Endothelial cell of umbilical vein (primary cell): ENCODE results near the gene KDM6B. TPM values are rescaled to one million over a fixed set of nuclear protein-coding genes. Genes with fewer than 3 reads are reported as not detected.

ENCODE experiments used
- BruUV-seq: library from RNA; stranded (reverse); fragments of 400-500 nt; replicated peaks from 2 replicates; lab custom pipeline; 2021; lab: Mats Ljungman, UMichigan
- CTCF ChIA-PET: fragments of 300-600, 350-600 bp; sonication (Branson Sonifier 250); formaldehyde crosslinking; loops from one replicate; lab custom pipeline; 2021; ENCODE audit warnings: antibody characterized with exemption, inconsistent platforms; lab: Charles Lee
- POLR2A ChIA-PET: fragments of 300-600, 350-600 bp; sonication (Branson Sonifier 250); formaldehyde crosslinking; loops from one replicate; lab custom pipeline; 2021; ENCODE audit warnings: antibody characterized with exemption, inconsistent platforms; lab: Charles Lee
- DNase-seq: peaks from one replicate; pipeline ENCODE4 v3.0.0-alpha.2; 2011; ENCODE audit warnings: low read depth, low spot score
- FAIRE-seq: peaks from 2 replicates; lab custom pipeline; 2011; peaks lifted over from hg19 to GRCh38; lab: Jason Lieb, UNC
- H2AFZ ChIP-seq: 2 replicates; pipeline ENCODE4 v1.6.0; 2012; ENCODE audit warnings: low read depth, low read length, control low read depth, inconsistent platforms
- H3K27ac ChIP-seq: 2 replicates; pipeline ENCODE4 v1.5.1; 2011; ENCODE audit warnings: low read depth, mild to moderate bottlenecking, control low read depth, low read length, moderate library complexity; ENCODE audit not compliant: insufficient read depth
- H3K27me3 ChIP-seq, 2 experiments: 2 replicates each; pipeline versions ENCODE4 v1.6.0 to v1.6.1; 2011; ENCODE audit warnings: low read length in 2 of 2, mixed read lengths in 1 of 2; ENCODE audit not compliant: control insufficient read depth in 2 of 2, insufficient read depth in 2 of 2
- H3K36me3 ChIP-seq, 2 experiments: 2 replicates in 1 of 2; 3 replicates in 1 of 2; pipeline ENCODE4 v1.5.1; 2011; ENCODE audit warnings: low read length in 2 of 2, mild to moderate bottlenecking in 1 of 2, moderate library complexity in 1 of 2; ENCODE audit not compliant: control insufficient read depth in 2 of 2, insufficient read depth in 2 of 2; ENCODE audit errors: extremely low read depth in 1 of 2
- H3K4me1 ChIP-seq: 3 replicates; pipeline ENCODE4 v1.5.1; 2011; ENCODE audit warnings: mild to moderate bottlenecking, low read length; ENCODE audit not compliant: control insufficient read depth, insufficient read depth; ENCODE audit errors: extremely low read depth
- H3K4me2 ChIP-seq: 2 replicates; pipeline ENCODE4 v1.6.1; 2011; ENCODE audit warnings: low read length, control low read depth, mixed read lengths; ENCODE audit not compliant: insufficient read depth
- H3K4me3 ChIP-seq, 3 experiments: fragments of 200-600 bp in 1 of 3; sonication (generic), shearing (Covaris generic) in 1 of 3; replicated peaks in 1 of 3; 2 replicates each; pipeline ENCODE4 v1.5.1; 2011 to 2016; ENCODE audit warnings: control low read depth in 3 of 3, low read length in 3 of 3, mild to moderate bottlenecking in 2 of 3, inconsistent platforms in 1 of 3, low read depth in 1 of 3, moderate library complexity in 1 of 3; ENCODE audit not compliant: insufficient read depth in 1 of 3
- H3K79me2 ChIP-seq: 2 replicates; pipeline ENCODE4 v1.6.0; 2012; ENCODE audit warnings: low read length, inconsistent platforms; ENCODE audit not compliant: control insufficient read depth, insufficient read depth
- H3K9ac ChIP-seq: replicated peaks from 2 replicates; pipeline ENCODE3; 2011; ENCODE audit warnings: low read length, control low read depth; ENCODE audit not compliant: insufficient read depth; ENCODE audit errors: extremely low read depth
- H3K9me1 ChIP-seq: replicated peaks from 3 replicates; pipeline ENCODE4 v1.6.0; 2011; ENCODE audit warnings: mild to moderate bottlenecking, low read length; ENCODE audit not compliant: control insufficient read depth, insufficient read depth; ENCODE audit errors: extremely low read depth
- H3K9me3 ChIP-seq: replicated peaks from 2 replicates; pipeline ENCODE4 v1.5.1; 2012; ENCODE audit warnings: low read length, inconsistent platforms; ENCODE audit not compliant: control insufficient read depth, insufficient read depth
- H4K20me1 ChIP-seq: replicated peaks from 2 replicates; pipeline ENCODE3; 2011; ENCODE audit warnings: mild to moderate bottlenecking, low read length; ENCODE audit not compliant: control insufficient read depth, insufficient read depth; ENCODE audit errors: extremely low read depth
- EZH2 ChIP-seq: IDR thresholded peaks from 2 replicates; pipeline ENCODE4 v1.6.1; 2012; ENCODE audit warnings: borderline replicate concordance, low read depth, mild to moderate bottlenecking, moderate library complexity, low read length, inconsistent platforms; ENCODE audit not compliant: severe bottlenecking
- FOS ChIP-seq: IDR thresholded peaks from 2 replicates; pipeline ENCODE4 v1.6.1; 2011; ENCODE audit warnings: mild to moderate bottlenecking, low read length, moderate library complexity, borderline replicate concordance; ENCODE audit not compliant: insufficient read depth
- GATA2 ChIP-seq: IDR thresholded peaks from 2 replicates; pipeline ENCODE4 v1.7.0; 2011; ENCODE audit warnings: low read depth, mild to moderate bottlenecking, moderate library complexity, mixed read lengths, low read length; ENCODE audit not compliant: insufficient read length, insufficient read depth
- JUN ChIP-seq: IDR thresholded peaks from 2 replicates; pipeline ENCODE4 v1.6.1; 2011; ENCODE audit warnings: borderline replicate concordance, low read depth; ENCODE audit not compliant: insufficient read length, insufficient read depth
- MYC ChIP-seq: IDR thresholded peaks from one replicate; pipeline ENCODE4 v1.6.1; 2011; ENCODE audit warnings: mild to moderate bottlenecking, low read depth, low read length
- POLR2A ChIP-seq: IDR thresholded peaks from 2 replicates; pipeline ENCODE4 v1.6.1; 2012; ENCODE audit warnings: low read depth, mild to moderate bottlenecking, control low read depth, low read length
- POLR2AphosphoS5 ChIP-seq: IDR thresholded peaks from 2 replicates; pipeline ENCODE4 v1.6.1; 2012; ENCODE audit warnings: low read depth, mild to moderate bottlenecking, control low read depth, low read length, moderate library complexity; ENCODE audit not compliant: insufficient read depth
- dilution Hi-C: fragments of 300-500 bp; cut with MboI; formaldehyde crosslinking; loops from one replicate; pipeline ENCODE4 v1.15.0; 2019; ENCODE audit warnings: low sequenced_read_pairs; ENCODE audit not compliant: extremely low pct_ligation_motif_present
- intact Hi-C: fragments of 100-400 bp; cut with micrococcal nuclease; formaldehyde crosslinking; loops from one replicate; pipeline ENCODE4 v1.10.0; 2022
- polyA plus RNA-seq, 4 experiments: library from polyadenylated mRNA; depleted of rRNA in 3 of 4; stranded (reverse) in 3 of 4; unstranded in 1 of 4; fragments of >200 nt; gene quantifications; 2 replicates each; pipeline versions ENCODE4 v1.2.1 to v1.2.3, GENCODE V29; 2011 to 2012; ENCODE audit warnings: missing spikeins in 1 of 4
- total RNA-seq: library from RNA; stranded (reverse); gene quantifications from 2 replicates; pipeline ENCODE4 v1.2.3, GENCODE V29; 2021
- TF ChIP-seq, protein P1 (sequence below): IDR thresholded peaks from 2 replicates; pipeline ENCODE4 v1.6.1; 2011; ENCODE audit not compliant: insufficient read depth, insufficient read length
- TF ChIP-seq, protein P2 (sequence below), 2 donors: IDR thresholded peaks; 1 replicate in 1 of 2; 2 replicates in 1 of 2; pipeline ENCODE4 v1.5.1; 2011; ENCODE audit warnings: low read length in 2 of 2, mild to moderate bottlenecking in 2 of 2, moderate library complexity in 2 of 2, control low read depth in 1 of 2, inconsistent platforms in 1 of 2, low read depth in 1 of 2; ENCODE audit not compliant: insufficient read depth in 1 of 2; ENCODE audit errors: extremely low read depth in 1 of 2

The KDM6B gene
- total and polyA plus RNA-seq, 2 donors (not counting 3 experiments of a cell fraction or from before 2014, with no cell fraction given) = 1.8 to 17.8 TPM

- no peak overlapping the region for H3K9ac ChIP-seq
- peaks cover 2% of the 10 kb centered on the region for H3K79me2 ChIP-seq
- FAIRE-seq (no peak), DNase-seq (no peak)
- dilution Hi-C loops = no loop called here
- peaks cover 22% of the 10 kb centered on the region for H3K4me1 ChIP-seq
- no peaks in the 10 kb centered on the region for H3K27me3 ChIP-seq
- H4K20me1 ChIP-seq = no peaks in the 10 kb centered on the region
- TF ChIP-seq, protein P1, sequence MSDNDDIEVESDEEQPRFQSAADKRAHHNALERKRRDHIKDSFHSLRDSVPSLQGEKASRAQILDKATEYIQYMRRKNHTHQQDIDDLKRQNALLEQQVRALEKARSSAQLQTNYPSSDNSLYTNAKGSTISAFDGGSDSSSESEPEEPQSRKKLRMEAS = no peak
- TF ChIP-seq, protein P2, sequence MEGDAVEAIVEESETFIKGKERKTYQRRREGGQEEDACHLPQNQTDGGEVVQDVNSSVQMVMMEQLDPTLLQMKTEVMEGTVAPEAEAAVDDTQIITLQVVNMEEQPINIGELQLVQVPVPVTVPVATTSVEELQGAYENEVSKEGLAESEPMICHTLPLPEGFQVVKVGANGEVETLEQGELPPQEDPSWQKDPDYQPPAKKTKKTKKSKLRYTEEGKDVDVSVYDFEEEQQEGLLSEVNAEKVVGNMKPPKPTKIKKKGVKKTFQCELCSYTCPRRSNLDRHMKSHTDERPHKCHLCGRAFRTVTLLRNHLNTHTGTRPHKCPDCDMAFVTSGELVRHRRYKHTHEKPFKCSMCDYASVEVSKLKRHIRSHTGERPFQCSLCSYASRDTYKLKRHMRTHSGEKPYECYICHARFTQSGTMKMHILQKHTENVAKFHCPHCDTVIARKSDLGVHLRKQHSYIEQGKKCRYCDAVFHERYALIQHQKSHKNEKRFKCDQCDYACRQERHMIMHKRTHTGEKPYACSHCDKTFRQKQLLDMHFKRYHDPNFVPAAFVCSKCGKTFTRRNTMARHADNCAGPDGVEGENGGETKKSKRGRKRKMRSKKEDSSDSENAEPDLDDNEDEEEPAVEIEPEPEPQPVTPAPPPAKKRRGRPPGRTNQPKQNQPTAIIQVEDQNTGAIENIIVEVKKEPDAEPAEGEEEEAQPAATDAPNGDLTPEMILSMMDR (IDR thresholded peaks at IDR 0.05; ENCODE audit: extremely low read depth in 1 of 2, insufficient read depth in 1 of 2, low read depth in 1 of 2, low read length in 2 of 2) = no peak
- TF ChIP-seq EZH2 = no peak
- TF ChIP-seq POLR2AphosphoS5 = no peak
- no peak for TF ChIP-seq MYC
- TF ChIP-seq POLR2A = no peak
- TF ChIP-seq FOS = no peak
- TF ChIP-seq GATA2 = no peak
- TF ChIP-seq JUN = no peak
- H3K27ac ChIP-seq = no peak overlapping the region
- no TSS peak for BruUV-seq
- no peak overlapping the region for H2AFZ ChIP-seq
- no peaks in the 10 kb centered on the region for H3K9me1 ChIP-seq
- H3K9me3 ChIP-seq = no peaks in the 10 kb centered on the region
- ChIA-PET POLR2A (no interaction called here), CTCF (interaction anchor here (1.2 kb wide), 1 partner anchor 8 kb away, joined by 3 read pairs; no protein-coding TSS in a partner anchor)
- H3K4me2 ChIP-seq = no peak overlapping the region
- H3K36me3 ChIP-seq = peaks cover 6 to 32% of the 10 kb centered on the region in 2 experiments
- H3K4me3 ChIP-seq = no peak overlapping the region
- intact Hi-C loops = loop anchor here (10.0 kb wide), 1 partner anchor 828 kb away; the partner anchor contains the start of gene BCL6B
Measured at GRCh38 chr17:7852919-7853690, 19.1 kb downstream of the KDM6B start.
